ENCODE measurements around the gene RPS8. TPM values are rescaled to one million over a fixed set of nuclear protein-coding genes. Genes with fewer than 3 reads are reported as not detected.
"Not testable (repeated sequence)": the region's sequence is repeated elsewhere in the genome, so short reads cannot be mapped to it uniquely, and the experiment has no call there.

The RPS8 gene
- total RNA-seq, 2 donors from 2014 or later = 1,019 to 1,075 TPM

DNA sequence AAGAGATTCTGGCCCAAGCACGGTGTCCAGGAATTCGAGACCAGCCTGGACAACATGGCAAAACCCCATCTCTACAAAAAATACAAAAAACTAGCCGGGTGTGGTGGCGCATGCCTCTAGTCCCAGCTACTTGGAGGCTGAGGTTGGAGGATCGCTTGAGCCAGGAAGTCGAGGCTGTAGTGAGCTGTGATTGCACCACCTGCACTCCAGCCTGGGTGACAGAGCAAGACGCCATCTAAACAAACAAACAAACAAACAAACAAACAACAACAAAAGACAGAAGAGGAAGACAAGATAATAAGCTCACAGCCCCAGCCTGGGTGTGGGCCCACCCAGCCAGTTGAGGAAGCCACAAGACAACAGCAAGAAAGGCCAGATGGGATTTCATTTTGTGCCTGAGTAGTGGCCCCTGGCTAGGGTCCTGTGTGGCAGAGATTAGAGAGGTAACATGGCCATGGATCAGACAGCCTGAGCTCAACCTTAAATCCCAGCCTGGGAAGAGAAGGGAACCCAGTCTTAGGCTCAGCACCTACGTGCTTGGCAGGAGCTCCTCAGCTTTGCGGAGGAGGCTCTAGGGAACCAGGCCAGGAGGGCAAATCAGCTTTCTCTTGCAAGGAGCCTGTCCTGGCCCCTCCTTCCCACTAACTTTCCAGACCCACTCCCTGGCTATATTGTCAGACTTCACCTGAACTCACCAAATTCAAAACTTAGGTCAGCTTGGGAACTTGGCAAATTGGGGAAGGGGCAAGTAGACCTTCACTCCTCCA lies 17.6 kb downstream of the RPS8 start:
- Histone ChIP-seq H3K9me3 (no peaks in the 10 kb centered on the region), H3K27ac (peak overlapping the region in 1 of 2 donors; percentile 32), H3K4me3 (no peak overlapping the region), H3K27me3 (replicated peaks; ENCODE audit: insufficient read depth) (no peaks in the 10 kb centered on the region), H3K4me1 (ENCODE audit: control insufficient read depth in 1 of 2, low read depth in 2 of 2) (no peaks in the 10 kb centered on the region), H3K36me3 (no peaks in the 10 kb centered on the region)
- TF ChIP-seq, protein P1, sequence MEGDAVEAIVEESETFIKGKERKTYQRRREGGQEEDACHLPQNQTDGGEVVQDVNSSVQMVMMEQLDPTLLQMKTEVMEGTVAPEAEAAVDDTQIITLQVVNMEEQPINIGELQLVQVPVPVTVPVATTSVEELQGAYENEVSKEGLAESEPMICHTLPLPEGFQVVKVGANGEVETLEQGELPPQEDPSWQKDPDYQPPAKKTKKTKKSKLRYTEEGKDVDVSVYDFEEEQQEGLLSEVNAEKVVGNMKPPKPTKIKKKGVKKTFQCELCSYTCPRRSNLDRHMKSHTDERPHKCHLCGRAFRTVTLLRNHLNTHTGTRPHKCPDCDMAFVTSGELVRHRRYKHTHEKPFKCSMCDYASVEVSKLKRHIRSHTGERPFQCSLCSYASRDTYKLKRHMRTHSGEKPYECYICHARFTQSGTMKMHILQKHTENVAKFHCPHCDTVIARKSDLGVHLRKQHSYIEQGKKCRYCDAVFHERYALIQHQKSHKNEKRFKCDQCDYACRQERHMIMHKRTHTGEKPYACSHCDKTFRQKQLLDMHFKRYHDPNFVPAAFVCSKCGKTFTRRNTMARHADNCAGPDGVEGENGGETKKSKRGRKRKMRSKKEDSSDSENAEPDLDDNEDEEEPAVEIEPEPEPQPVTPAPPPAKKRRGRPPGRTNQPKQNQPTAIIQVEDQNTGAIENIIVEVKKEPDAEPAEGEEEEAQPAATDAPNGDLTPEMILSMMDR (IDR thresholded peaks at IDR 0.05) = no peak
- ATAC-seq (ENCODE audit: insufficient number of reproducible peaks, low FRiP score, low read depth) (no peak), DNase-seq (ENCODE audit: low spot score) (no peak)

GRCh38 chr1:44797886-44798285 lies 22.5 kb downstream of the RPS8 start:
- H3K27ac ChIP-seq = peak overlapping the region; percentile 97 to 99
- DNase-seq (ENCODE audit: low spot score); ATAC-seq (ENCODE audit: insufficient number of reproducible peaks, low FRiP score, low read depth); H3K36me3 ChIP-seq; H3K4me3 ChIP-seq; H3K27me3 ChIP-seq (replicated peaks; ENCODE audit: insufficient read depth); H3K9me3 ChIP-seq: not testable (repeated sequence)
- peaks cover 14 to 18% of the 10 kb centered on the region in 2 donors for H3K4me1 ChIP-seq (ENCODE audit: control insufficient read depth in 1 of 2, low read depth in 2 of 2)

GRCh38 chr1:44798481-44799365 lies 23.4 kb downstream of the RPS8 start:
- Histone ChIP-seq H3K27me3 (replicated peaks; ENCODE audit: insufficient read depth) (no peaks in the 10 kb centered on the region), H3K4me3 (no peak overlapping the region), H3K36me3 (peaks cover 12% of the 10 kb centered on the region), H3K9me3 (no peaks in the 10 kb centered on the region), H3K27ac (peak overlapping the region; percentile 97 to 99), H3K4me1 (ENCODE audit: control insufficient read depth in 1 of 2, low read depth in 2 of 2) (peaks cover 17 to 26% of the 10 kb centered on the region in 2 donors)
- DNase-seq (ENCODE audit: low spot score) (no peak), ATAC-seq (ENCODE audit: insufficient number of reproducible peaks, low FRiP score, low read depth) (no peak)
- TF ChIP-seq, protein P1 (IDR thresholded peaks at IDR 0.05) = no peak

DNA sequence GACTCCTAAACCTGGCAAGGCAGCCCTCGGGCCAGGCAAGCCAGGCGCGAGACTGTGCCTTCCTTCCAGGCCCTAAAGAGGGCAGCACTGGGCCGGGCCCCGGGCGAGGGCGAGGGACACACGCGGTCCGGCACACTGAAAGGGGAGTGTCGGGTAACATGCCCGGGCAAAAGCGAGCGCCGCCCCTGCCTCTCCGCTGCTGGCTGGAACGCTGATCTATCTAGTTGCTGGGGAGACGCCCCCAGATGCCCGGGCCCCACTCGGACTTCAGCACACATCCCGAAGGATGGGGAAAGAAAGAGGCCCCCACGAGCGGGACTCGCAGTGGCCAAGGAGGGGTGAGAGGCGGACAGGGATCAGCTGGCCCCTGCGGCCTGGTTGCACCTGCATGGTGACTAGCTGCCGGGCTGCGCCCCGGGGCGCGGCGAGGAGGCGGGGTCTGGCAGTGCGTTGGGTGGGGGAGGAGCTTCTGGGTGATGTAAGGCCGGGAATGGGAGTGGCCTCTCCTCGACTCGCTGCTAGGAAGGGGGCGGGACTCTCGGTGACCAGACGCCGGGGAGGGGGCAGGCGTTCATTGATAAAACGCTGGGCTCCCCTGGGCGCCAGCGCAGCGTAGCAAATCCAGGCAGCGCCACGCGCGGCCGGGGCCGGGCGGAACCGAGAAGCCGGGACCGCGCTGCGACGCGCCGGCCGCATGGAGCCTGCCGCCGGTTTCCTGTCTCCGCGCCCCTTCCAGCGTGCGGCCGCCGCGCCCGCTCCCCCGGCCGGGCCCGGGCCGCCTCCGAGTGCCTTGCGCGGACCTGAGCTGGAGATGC lies 24.6 kb downstream of the RPS8 start, which contains the start of gene PLK3:
PLK3 (plus strand) TSS at position 608 of the 815 bp plus-strand sequence; CDS start at position 695, 87 bp downstream.
- H3K27me3 ChIP-seq (replicated peaks; ENCODE audit: insufficient read depth) = no peaks in the 10 kb centered on the region
- H3K4me1 ChIP-seq (ENCODE audit: control insufficient read depth in 1 of 2, low read depth in 2 of 2) = peaks cover 20 to 38% of the 10 kb centered on the region in 2 donors
- H3K27ac ChIP-seq = peak within 1 kb of the TSS; percentile 97 to 99
- peak within 1 kb of the TSS; percentile 94 for H3K4me3 ChIP-seq
- H3K9me3 ChIP-seq = no peaks in the 10 kb centered on the region
- H3K36me3 ChIP-seq = peaks cover 22% of the 10 kb centered on the region
- TF ChIP-seq, protein P1 (IDR thresholded peaks at IDR 0.05) = peak; percentile 81
- DNase-seq (ENCODE audit: low spot score) (peak; percentile 95), ATAC-seq (ENCODE audit: insufficient number of reproducible peaks, low FRiP score, low read depth) (peak; percentile 91)

GRCh38 chr1:44801491-44802305 lies 26.4 kb downstream of the RPS8 start:
- DNase-seq (ENCODE audit: low spot score) (no peak), ATAC-seq (ENCODE audit: insufficient number of reproducible peaks, low FRiP score, low read depth) (no peak)
- peak overlapping the region; percentile 94 for H3K4me3 ChIP-seq
- peaks cover 30 to 56% of the 10 kb centered on the region in 2 donors for H3K4me1 ChIP-seq (ENCODE audit: control insufficient read depth in 1 of 2, low read depth in 2 of 2)
- no peaks in the 10 kb centered on the region for H3K9me3 ChIP-seq
- H3K27ac ChIP-seq = peak overlapping the region; percentile 97 to 99
- H3K27me3 ChIP-seq (replicated peaks; ENCODE audit: insufficient read depth) = no peaks in the 10 kb centered on the region
- H3K36me3 ChIP-seq = peaks cover 33% of the 10 kb centered on the region
- TF ChIP-seq, protein P1 (IDR thresholded peaks at IDR 0.05) = no peak
